GM18868 (cell line): ENCODE data around the gene DNAAF3.
"Not testable (repeated sequence)": the region's sequence is repeated elsewhere in the genome, so short reads cannot be mapped to it uniquely, and the experiment has no call there.

Experiments used
- ATAC-seq: cut with Tn5 transposase; IDR thresholded peaks from one replicate; pipeline ENCODE4 v1.9.1; 2021; ENCODE audit warnings: mild to moderate bottlenecking, moderate library complexity; ENCODE audit not compliant: unreplicated experiment

Gene DNAAF3

DNA sequence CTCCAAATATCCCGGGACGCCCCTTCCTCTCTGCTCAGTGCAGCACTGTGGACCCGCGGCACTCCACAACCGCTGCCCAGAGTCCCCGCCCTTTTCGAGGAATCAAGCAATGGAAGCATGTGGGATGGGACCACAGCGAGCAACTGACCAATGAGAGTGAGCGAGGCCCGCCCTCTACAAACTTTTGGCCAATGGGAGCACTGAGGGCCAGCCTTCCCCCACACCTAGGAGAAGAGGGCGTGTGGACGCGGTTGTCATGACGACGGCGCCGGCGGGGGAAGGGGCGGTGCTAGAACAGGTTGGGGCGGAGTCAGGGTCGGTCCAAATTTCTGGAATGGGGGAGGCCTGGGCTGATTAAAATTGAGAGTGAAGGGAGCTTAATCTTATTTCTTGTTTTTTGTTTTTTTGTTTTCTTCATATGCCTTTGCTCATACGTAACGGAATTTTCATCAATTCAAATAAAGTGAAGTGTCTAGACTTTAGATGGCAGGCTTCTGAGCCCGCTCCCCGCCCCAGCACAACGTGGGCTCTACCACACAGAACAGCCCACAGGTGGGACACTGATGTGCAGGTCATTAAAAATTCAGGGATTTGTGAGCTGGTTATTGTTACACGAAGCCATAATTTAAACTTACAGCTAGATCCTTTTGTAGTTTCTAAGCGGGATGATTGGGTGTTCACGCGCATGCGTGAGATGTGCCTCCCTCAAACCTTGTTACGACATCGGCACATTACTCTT is at the start of gene DNAAF3:
TSS of gene DNAAF3 (minus strand) at position 84 of the 739 bp plus-strand sequence. CDS start 200 bp downstream, outside the sequence.
- peak; percentile 68 for ATAC-seq

DNA sequence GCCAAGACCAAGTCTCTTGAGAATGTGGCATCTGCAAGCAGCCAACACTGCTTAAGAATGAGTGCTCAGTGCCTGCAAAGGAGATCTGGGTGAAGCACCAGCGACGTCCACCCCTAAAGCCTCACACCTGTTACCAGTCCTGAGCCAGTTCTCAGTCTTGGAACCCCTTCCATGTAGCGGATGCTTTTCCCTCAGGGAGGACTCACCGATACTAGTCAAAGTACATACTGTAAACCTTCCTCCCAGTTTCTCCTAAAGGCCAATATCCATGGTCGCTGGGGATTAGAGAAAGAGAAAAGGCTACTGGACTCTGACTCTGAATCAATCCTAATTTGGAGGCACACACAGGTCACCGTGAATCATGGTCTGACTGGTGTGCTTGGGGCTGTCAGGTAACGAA is 47.1 kb upstream of the DNAAF3 start:
- no peak for ATAC-seq

DNA sequence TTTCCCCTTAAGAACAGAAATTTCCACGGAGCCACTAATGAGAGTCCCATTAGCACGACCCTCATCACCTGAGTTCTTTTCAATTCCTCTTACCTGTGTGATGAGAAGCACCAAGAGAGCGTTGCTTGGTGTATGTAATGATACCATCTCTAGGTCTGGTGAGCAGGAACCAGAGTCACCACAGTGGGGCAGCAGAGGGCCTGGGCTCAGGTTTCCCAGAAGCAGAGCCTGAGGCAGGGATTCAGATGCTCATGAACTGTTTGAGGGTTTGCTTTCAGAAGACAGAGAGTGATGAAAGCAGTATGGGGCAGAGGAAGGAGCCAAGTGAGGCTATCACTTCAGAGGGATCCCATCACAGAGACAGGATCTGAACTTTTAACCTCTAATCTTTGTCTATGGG is 46.0 kb upstream of the DNAAF3 start:
- no peak for ATAC-seq

DNA sequence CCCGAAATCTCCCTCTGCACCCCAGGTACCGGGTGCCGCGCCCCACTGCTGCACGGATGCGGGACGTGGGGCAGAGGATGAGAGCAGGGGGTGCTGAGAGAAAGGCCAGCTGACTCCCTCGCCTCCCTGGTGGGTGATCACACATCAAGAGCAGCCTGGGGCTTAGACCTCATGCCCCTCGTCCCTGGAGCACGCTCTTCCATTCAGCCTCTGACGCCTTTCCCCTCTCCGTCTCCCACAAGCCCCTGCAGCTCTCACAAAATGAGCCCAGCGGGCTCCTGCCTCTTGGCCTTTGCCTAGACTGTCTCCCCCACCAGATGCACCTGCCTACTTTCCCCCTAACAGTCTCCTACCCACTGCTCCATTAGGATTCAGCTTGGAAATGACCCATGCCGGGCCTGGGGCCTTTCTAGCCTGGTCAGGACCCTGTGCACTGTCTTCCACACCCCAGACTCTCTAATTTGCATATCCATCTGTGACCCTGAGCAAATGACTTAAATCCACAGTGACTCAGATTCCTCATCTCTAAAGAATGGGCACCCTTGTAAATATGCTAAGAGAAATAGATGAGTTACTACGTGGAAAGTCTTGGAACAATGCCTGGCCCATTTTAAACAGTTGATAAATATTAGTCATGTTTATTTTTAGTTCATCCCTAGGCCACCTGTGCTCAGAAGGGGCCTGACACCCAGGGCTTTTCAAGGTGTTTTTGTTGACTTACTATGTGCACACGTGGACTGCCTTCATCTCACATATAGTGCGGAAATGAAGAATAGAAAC is 43.5 kb upstream of the DNAAF3 start:
- ATAC-seq, result no peak

DNA sequence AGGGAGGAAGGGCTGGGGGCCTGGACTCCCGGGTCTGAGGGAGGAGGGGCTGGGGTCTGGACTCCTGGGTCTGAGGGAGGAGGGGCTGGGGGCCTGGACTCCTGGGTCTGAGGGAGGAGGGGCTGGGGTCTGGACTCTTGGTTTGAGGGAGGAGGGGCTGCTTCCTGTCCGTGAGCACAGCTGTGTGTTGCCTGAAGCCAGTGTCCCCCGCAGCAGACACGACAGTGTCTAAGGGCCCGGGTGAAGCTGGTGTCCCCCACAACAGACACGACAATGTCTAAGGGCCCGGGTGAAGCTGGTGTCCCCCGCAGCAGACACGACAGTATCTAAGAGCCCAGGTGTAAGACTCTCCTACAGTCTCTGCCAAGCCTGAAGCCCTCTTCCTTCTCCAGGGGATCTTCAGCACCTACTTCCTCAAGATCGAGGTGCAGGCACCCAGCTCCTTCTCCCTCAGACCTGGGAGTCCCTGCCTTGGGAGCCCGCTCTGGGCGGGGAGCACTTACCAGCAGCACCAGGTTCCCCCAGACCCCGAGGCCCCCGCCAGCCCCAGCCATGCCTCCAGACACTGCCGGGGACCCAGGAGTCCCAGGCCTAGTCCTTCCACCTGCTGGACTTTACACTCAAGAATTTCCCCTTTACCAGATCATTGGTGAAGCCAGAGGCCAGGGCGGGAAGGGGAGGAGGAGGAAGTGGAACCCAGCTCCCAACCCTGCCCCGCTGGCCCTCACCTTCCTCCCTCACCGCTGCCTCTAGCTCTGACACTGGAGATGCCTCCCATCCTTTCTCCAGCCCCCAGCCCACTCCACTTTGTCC is 42.7 kb upstream of the DNAAF3 start, which contains the start of gene PTPRH:
TSS of gene PTPRH (minus strand) at position 622 of the 813 bp plus-strand sequence. CDS start at position 554, 68 bp downstream.
- no peak for ATAC-seq

DNA sequence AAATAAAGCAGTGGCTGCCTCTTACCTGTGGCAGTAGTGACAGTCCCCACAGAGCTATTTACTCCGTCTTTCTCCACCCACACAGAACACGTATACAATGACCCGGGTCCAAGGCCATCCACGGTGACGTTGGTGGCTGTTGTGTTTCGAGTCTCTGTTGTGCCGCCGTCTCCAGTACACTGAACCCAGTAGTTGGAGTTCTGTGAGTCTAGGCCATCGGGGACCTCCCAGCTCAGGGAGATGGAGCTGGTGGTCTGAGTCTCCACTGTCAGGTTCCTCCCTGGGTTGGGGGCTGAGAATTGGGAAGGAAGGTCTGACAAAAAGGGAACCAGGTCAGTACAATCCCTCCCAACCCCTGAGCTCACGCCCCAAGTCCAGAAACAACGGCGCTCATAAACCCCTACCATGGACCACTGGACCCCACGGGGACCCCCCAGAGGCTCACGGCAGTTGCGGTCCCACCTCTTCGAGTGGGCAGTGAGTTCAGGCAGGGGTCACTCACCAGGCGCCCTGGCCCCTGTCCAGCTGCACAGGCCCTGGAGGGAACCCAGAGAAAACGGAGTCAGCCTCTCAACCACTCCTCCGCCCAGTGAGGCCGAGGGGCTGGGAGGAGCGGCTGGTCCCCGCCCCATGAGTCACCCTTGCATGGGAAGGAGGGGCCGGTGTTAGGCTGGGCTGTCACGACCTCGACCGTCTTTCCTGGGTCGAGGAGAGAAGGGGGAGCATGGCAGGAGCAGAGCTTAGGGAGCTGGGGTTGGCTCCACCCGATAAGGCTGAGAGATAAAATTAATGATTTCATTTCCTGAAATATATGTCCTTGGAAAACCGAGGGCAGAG is 40.5 kb upstream of the DNAAF3 start:
- no peak for ATAC-seq

DNA sequence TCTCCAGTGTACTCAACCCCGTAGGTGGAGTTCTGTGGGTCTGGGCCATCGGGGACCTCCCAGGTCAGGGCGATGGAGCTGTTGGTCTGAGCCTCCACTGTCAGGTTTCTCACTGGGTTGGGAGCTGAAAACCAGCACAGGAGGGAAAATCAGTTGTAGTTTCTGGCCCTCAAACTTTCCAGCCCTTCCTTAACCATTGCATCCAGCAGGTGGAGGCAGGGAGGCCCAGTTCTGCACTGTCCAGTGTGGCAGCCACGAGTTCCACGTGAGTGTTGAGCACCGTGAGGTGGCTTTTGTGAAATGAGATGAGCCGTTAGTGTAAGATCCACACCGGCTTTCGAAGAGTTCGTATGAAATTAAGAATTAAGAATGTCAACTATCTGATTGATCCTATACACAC is 35.8 kb upstream of the DNAAF3 start:
- not testable (repeated sequence) for ATAC-seq

DNA sequence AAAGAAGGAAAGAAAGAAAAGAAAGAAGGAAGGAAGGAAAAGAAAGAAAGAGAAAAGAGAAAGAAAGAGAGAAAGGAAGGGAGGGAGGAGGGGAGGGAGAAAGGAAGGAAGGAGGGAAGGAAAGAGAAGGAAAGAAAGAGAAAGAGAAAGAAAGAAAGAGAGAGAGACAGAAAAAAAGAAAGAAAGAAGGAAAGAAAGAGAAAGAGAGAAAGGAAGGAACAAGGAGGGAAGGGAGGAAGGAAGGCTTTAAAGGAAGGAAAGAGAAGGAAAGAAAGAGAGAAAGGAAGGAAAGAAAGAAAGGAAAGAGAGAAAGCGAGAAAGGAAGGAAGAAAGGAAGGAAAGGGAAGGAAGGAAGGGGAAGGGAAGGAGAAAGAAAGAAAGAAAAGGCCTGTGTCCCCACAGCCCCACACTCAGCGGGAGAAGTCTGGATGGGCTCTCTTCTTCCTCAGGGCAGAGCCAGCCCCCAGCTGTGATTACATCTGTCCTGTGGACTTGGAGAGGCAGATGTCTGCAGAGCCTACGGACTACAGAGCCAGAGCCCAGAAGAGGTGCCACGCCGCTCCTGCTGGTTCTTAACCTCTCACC is 33.3 kb upstream of the DNAAF3 start:
- ATAC-seq, result no peak

DNA sequence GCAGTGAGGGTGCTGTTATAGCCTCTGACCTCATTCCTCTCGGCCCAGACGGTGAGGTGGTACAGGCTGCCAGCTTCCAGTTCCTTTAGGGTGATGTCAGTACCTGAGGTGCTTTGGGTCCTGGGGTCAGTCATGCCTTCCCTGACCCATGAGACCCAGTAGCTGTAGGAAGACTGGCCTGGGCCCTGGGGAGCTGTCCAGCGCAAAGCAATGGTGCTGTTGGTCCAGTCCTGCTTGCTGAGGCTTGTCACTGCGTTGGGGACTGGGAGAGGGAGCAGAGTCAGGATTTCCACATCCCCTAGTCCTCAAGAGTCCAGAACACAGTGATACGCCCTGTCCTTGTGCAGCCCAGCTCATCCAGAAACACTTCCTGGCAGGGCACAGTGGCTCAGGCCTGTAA is 32.2 kb upstream of the DNAAF3 start:
- no peak for ATAC-seq

DNA sequence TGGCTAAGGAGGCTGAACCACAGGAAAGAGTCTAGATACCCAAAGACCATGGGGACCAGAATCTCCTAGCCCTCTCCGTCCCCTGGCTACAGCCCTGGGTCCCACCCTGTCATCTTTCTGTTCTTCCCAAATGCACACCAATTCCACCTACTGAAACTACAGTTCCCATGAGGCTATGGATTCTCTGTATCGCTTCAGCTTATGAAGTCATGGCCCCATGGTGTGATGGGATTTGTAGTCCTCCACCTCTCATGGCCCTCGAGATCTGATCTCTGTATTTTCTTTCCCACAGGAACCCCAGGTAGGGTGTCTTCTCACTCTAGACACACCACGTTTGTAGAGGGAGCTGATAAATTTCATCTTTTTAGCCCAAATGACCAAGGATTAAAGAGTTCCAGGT is 31.1 kb upstream of the DNAAF3 start:
- no peak for ATAC-seq

DNA sequence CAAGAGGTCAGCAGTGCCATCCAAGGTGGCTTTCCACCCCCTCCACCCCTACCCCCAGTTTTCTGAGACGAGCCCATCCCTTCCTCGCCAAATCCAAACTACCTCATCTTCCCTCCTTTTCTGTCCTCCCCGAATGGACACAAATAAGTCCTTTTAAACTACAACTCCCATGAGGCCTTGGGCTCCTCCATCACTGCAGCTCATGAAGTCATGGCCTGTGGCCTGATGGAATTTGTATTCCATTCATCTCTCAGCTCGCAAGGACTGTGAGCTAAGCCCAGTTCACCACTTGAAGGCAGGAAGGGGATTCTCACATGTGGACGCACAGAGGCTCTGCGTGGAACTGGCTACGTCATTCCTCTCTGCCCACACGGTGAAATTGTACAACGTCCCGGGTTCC is 30.4 kb upstream of the DNAAF3 start:
- ATAC-seq, result no peak

DNA sequence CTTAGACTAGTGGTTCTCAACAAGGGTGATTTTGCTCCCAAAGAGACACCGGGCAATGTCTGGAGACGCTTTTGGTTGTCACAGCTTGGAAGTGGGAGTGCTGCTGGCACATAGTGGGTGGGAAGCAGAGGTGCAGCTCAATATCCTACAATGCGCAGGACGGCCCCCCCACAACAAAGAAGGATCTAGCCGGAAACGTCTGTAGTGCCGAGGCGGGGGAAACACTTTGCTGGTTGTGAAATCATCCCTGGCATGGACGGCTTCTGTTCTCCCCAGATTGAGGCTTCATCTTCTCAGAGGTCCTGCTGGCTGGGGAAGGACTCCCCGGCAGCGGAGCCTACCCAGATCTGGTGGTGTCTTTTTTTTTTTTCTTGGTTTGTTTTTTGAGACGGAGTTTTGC is 27.1 kb upstream of the DNAAF3 start:
- ATAC-seq, result no peak

DNA sequence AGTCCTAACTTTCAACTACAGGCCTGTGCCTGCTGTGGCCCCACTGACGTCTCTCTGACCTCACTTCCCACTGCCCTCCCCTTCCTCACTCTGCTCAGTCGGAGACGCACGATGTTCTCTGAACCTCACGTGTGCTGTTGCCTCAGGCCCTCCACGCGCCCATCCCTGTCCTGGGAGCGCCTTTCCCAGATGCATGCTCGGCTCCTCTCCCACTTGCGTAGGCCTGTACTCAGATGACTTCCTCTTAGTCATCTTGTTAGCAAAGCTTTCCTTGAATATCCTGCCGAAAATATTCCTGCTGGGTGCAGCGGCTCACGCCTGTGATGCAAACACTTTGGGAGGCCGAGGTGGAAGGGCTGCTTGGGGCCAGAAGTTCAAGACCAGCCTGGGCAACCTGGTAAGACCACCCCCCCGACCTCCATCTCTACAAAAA is 23.0 kb upstream of the DNAAF3 start:
- ATAC-seq, result no peak

DNA sequence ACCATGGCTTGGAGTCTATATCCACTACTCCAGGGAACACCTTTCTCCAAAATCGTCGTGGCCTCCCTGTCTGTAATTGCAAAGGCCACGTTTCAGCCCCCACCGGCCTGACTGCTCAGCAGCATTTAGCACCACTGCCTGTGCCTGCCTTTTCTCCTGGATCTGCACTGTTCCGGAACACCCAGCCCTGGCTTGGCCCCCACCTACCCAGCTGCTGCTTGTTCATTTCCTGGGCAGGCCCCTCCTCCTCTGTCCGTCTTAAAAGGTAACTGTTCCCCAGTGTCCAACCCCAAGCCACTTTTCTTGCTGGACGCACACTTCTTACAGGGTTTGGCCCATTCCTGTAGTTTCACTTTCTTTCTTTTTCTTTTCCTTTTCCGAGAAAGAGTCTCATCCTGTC is 22.2 kb upstream of the DNAAF3 start:
- no peak for ATAC-seq

DNA sequence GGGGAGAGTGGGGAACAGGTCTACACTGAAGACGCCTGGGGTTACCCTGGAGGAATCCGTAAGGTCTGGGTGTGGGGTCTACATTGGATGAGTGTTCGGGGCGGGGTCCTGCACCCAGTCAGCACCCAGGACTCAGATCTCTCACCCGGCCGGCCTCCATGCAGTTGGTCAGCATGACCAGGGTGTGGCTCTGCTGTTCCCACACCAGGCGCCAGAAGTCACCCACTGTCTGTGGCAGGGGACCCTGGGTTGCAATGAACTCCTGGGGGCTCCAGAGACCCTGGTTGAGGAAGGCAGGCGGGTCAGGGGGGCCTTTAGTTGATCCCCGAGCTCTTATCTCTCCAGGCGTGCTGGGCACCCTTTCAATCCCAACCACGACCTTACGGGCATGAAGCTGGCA is 19.7 kb upstream of the DNAAF3 start:
- ATAC-seq, result no peak

DNA sequence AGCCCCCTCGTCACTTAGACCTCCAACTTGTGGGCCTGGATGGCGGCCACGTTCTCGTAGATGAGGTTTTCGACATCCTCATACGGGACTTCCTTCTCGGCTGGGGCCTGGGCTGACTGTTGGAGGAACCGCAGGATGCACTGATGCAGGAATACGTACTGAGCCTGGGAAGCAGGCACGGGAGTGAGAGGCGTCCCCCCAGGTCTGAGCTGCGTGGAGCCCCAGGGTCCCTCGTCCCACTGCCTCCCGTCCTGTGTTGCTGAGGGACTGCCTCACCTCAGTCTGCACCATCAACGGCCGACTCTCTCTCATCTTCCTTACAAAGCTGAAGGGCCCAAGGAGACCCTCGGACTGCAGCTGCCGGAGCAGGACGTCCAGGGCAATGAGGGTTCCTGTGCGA is 15.3 kb upstream of the DNAAF3 start:
- no peak for ATAC-seq

DNA sequence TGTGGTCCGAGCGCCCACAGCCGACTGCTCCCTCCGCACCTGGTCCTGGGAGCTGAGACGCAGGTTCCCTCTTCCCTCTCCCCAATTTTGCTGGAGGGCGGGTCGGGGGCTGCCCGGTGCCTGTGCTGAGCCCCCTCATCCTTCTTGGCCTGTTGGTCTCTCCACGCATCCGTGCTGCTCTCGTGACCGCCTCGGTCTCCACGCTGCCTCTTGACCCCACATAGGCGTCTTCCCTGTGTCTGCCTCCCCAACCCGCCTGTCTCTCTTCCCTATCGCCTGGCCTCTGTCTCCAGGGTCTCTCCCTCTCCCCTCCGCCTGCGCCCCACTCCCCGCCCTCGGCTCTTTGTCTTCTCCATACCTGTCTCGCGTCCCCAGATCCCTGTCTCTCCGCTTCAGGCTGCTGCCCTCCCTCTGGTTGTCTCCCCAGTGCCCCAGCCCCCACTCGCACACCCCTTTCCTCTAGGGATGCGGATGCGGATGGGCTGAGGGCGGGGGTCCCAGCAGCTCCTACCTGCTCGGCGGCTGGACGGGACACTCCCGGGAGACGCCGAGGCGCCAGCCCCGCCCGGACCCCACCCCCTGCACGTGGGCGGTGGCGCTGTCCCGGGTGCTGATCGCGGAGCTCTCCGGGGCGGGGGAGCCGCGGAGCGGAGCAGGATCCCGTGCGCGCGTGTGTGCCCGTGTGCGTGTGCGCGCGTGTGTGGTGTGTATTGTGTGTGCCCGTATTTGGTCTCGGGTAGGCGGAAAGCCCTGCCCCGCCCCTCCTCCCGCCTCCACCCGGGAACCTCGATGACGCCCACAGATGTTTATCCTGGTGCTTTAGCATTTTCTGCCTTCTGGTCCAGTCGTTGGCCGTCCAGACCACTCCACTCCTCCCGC is 13.4 kb upstream of the DNAAF3 start, which contains the start of gene SYT5:
TSS of gene SYT5 (minus strand) at position 684 of the 879 bp plus-strand sequence. CDS start 1,248 bp downstream, outside the sequence.
- no peak for ATAC-seq

DNA sequence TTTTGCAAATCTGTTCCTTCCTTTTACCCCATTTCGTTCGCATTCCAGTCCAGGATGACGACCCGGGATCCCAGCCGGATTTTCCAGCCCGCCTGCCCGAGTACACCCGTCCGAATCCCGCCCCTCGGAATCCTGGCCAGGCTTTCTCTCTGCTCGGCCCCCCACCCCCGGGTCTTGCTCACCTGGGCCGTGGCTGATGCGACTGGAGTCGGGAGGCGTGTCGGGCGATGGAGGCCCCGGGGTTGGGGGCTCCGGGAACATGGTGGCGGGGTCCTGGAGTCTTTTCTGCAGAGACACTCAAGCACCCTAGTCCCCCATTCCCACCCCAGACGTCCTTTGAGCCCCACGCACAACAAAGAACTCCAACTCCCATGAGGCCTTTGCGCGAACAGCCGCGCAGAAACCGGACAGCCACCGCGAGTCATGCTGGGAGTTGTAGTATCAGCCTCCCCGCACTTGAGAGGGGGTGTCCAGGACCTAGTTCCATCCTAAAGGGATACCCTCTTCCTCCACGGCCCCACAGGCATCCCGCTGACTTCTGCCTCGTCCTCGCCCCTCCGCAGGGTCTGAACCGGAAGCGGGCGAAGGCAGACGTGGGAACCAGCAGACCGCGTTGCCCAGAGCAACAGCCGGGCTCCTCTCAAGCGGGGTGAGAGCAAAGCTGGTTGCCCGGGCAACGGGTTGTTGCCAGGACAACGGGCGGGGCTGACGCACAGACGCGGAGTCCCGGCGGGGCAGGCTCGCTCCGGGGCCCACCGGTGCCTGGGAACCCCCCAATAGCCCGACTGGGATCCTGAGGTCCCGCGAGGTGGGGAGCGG is 12.6 kb upstream of the DNAAF3 start:
- peak; percentile 86 for ATAC-seq
